H1 (cell line): ENCODE measurements around the gene PRKAR1B. TPM values are rescaled to one million over a fixed set of nuclear protein-coding genes. Genes with fewer than 3 reads are reported as not detected.

Source experiments
- CTCF ChIA-PET: fragments of 300-600 bp; sonication (Branson Sonifier 250); formaldehyde crosslinking; loops from one replicate; lab custom pipeline; 2021; ENCODE audit not compliant: partially characterized antibody; lab: Charles Lee
- POLR2A ChIA-PET: fragments of 300-600 bp; sonication (Branson Sonifier 250); formaldehyde crosslinking; loops from one replicate; lab custom pipeline; 2021; ENCODE audit warnings: inconsistent platforms; ENCODE audit not compliant: partially characterized antibody; lab: Charles Lee
- DNase-seq, 2 experiments: peaks; one replicate each; pipeline versions ENCODE4 v3.0.0 to v3.0.0-alpha.2; 2010 to 2022; ENCODE audit warnings: low spot score in 2 of 2, low read depth in 1 of 2, mixed read lengths in 1 of 2
- FAIRE-seq: peaks from 2 replicates; lab custom pipeline; 2011; peaks lifted over from hg19 to GRCh38; lab: Jason Lieb, UNC
- H2AFZ ChIP-seq: 2 replicates; pipeline ENCODE4 v1.8.1; 2012; ENCODE audit warnings: low read length, inconsistent platforms
- H2AK5ac ChIP-seq: 2 replicates; pipeline ENCODE4 v1.6.1; 2013; ENCODE audit warnings: low read depth, low read length
- H2BK120ac ChIP-seq: replicated peaks from 2 replicates; pipeline ENCODE3; 2013; ENCODE audit warnings: low read depth, low read length, inconsistent platforms
- H2BK12ac ChIP-seq: 2 replicates; pipeline ENCODE4 v1.6.1; 2013; ENCODE audit warnings: low read depth, low read length
- H2BK15ac ChIP-seq: 2 replicates; pipeline ENCODE4 v1.6.1; 2013; ENCODE audit warnings: low read length
- H2BK20ac ChIP-seq: 2 replicates; pipeline ENCODE4 v1.6.1; 2013; ENCODE audit warnings: low read length
- H2BK5ac ChIP-seq: 2 replicates; pipeline ENCODE4 v1.6.1; 2013; ENCODE audit warnings: low read depth, low read length
- H3K14ac ChIP-seq: 2 replicates; pipeline ENCODE4 v1.6.1; 2013; ENCODE audit warnings: inconsistent platforms; ENCODE audit not compliant: insufficient read length
- H3K18ac ChIP-seq: 2 replicates; pipeline ENCODE4 v1.6.1; 2013; ENCODE audit warnings: low read length; ENCODE audit errors: extremely low read depth
- H3K23ac ChIP-seq: 2 replicates; pipeline ENCODE4 v1.6.1; 2013; ENCODE audit warnings: inconsistent platforms; ENCODE audit not compliant: insufficient read length
- H3K23me2 ChIP-seq: 2 replicates; pipeline ENCODE4 v1.6.1; 2013; ENCODE audit warnings: low read depth, low read length
- H3K27ac ChIP-seq: 2 replicates; pipeline ENCODE4 v1.6.1; 2011; ENCODE audit warnings: low read depth, low read length, inconsistent platforms
- H3K27me3 ChIP-seq, 4 experiments: replicated peaks in 1 of 4; 1 replicate in 1 of 4; 2 replicates in 3 of 4; pipeline versions ENCODE4 v1.6.1 to v1.8.1; 2011 to 2013; ENCODE audit warnings: low read length in 3 of 4, mild to moderate bottlenecking in 3 of 4, inconsistent platforms in 2 of 4, mixed read lengths in 2 of 4, moderate library complexity in 1 of 4; ENCODE audit not compliant: control insufficient read depth in 3 of 4, insufficient read depth in 3 of 4; ENCODE audit errors: extremely low read depth in 1 of 4
- H3K36me3 ChIP-seq, 4 experiments: 2 replicates each; pipeline versions ENCODE4 v1.6.1 to v1.8.1; 2011 to 2013; ENCODE audit warnings: mild to moderate bottlenecking in 4 of 4, low read length in 3 of 4, moderate library complexity in 2 of 4, control low read depth in 1 of 4, inconsistent platforms in 1 of 4; ENCODE audit not compliant: insufficient read depth in 4 of 4, control insufficient read depth in 2 of 4
- H3K4ac ChIP-seq: replicated peaks from 2 replicates; pipeline ENCODE3; 2013; ENCODE audit warnings: low read length, low read depth, mixed read lengths, inconsistent platforms; ENCODE audit not compliant: insufficient read length
- H3K4me1 ChIP-seq, 4 experiments: replicated peaks in 1 of 4; 1 replicate in 1 of 4; 2 replicates in 3 of 4; pipeline versions ENCODE4 v1.6.1 to v1.8.1; 2011 to 2013; ENCODE audit warnings: low read length in 3 of 4, inconsistent platforms in 2 of 4, mixed read lengths in 1 of 4; ENCODE audit not compliant: insufficient read depth in 4 of 4, control insufficient read depth in 3 of 4
- H3K4me2 ChIP-seq, 2 experiments: 2 replicates each; pipeline versions ENCODE4 v1.6.1 to v1.8.1; 2011 to 2013; ENCODE audit warnings: low read depth in 2 of 2, low read length in 2 of 2, control low read depth in 1 of 2, inconsistent platforms in 1 of 2, mild to moderate bottlenecking in 1 of 2; ENCODE audit not compliant: insufficient read depth in 1 of 2
- H3K4me3 ChIP-seq, 4 experiments: fragments of 200-600, 300-600 bp in 1 of 4; sonication (generic), shearing (Covaris generic), sonication (Bioruptor Twin) in 1 of 4; 2 replicates each; pipeline versions ENCODE4 v1.5.1 to v1.8.1; 2011 to 2016; ENCODE audit warnings: low read length in 4 of 4, low read depth in 3 of 4, control low read depth in 2 of 4, inconsistent platforms in 2 of 4, mild to moderate bottlenecking in 2 of 4, mixed read lengths in 1 of 4, moderate library complexity in 1 of 4; ENCODE audit not compliant: insufficient read depth in 2 of 4; ENCODE audit errors: extremely low read depth in 1 of 4
- H3K56ac ChIP-seq: replicated peaks from 2 replicates; pipeline ENCODE3; 2013; ENCODE audit warnings: low read depth, mild to moderate bottlenecking, mixed read lengths, low read length, inconsistent platforms; ENCODE audit not compliant: insufficient read length
- H3K79me1 ChIP-seq: 2 replicates; pipeline ENCODE4 v1.6.1; 2013; ENCODE audit warnings: low read depth, low read length, control low read depth
- H3K79me2 ChIP-seq, 2 experiments: 2 replicates each; pipeline versions ENCODE4 v1.6.1 to v1.8.1; 2012 to 2013; ENCODE audit warnings: low read length in 2 of 2, mild to moderate bottlenecking in 2 of 2, inconsistent platforms in 1 of 2; ENCODE audit not compliant: insufficient read depth in 2 of 2, control insufficient read depth in 1 of 2
- H3K9ac ChIP-seq, 4 experiments: replicated peaks in 1 of 4; 1 replicate in 1 of 4; 2 replicates in 3 of 4; pipeline versions ENCODE4 v1.6.1 to v1.8.1; 2011 to 2013; ENCODE audit warnings: low read depth in 3 of 4, low read length in 3 of 4, control low read depth in 2 of 4, mild to moderate bottlenecking in 2 of 4, moderate library complexity in 2 of 4, inconsistent platforms in 1 of 4; ENCODE audit errors: extremely low read depth in 1 of 4
- H3K9me3 ChIP-seq, 2 experiments: 2 replicates each; pipeline versions ENCODE4 v1.6.1 to v1.8.1; 2012 to 2013; ENCODE audit warnings: mild to moderate bottlenecking in 2 of 2, moderate library complexity in 2 of 2, control low read depth in 1 of 2, inconsistent platforms in 1 of 2, low read depth in 1 of 2, low read length in 1 of 2, mixed read lengths in 1 of 2; ENCODE audit not compliant: insufficient read depth in 2 of 2
- H4K20me1 ChIP-seq, 2 experiments: replicated peaks in 1 of 2; 2 replicates each; pipeline versions ENCODE3 to v1.8.1; 2011 to 2013; ENCODE audit warnings: inconsistent platforms in 2 of 2, low read length in 2 of 2, mild to moderate bottlenecking in 1 of 2; ENCODE audit not compliant: insufficient read depth in 2 of 2, control insufficient read depth in 1 of 2
- H4K5ac ChIP-seq: 2 replicates; pipeline ENCODE4 v1.6.1; 2013; ENCODE audit warnings: low read length, low read depth, mixed read lengths, inconsistent platforms; ENCODE audit not compliant: insufficient read length
- H4K8ac ChIP-seq: 2 replicates; pipeline ENCODE4 v1.8.0; 2013; ENCODE audit warnings: mild to moderate bottlenecking, moderate library complexity, low read length, inconsistent platforms; ENCODE audit not compliant: insufficient read depth; ENCODE audit errors: extremely low read depth
- H4K91ac ChIP-seq: replicated peaks from 2 replicates; pipeline ENCODE3; 2013; ENCODE audit warnings: low read length, mixed read lengths, inconsistent platforms; ENCODE audit not compliant: insufficient read length
- CHD2 ChIP-seq: IDR thresholded peaks from 2 replicates; pipeline ENCODE4 v1.6.1; 2012; ENCODE audit warnings: low read length, improper control_type of control experiment
- EGR1 ChIP-seq: IDR thresholded peaks from 2 replicates; pipeline ENCODE4 v1.6.1; 2011; ENCODE audit warnings: low read depth, low read length, borderline replicate concordance
- KDM1A ChIP-seq: fragments of 200-600, 300-600 bp; sonication (generic); IDR thresholded peaks from 2 replicates; pipeline ENCODE4 v1.7.1; 2016; ENCODE audit warnings: mild to moderate bottlenecking, low read length, borderline replicate concordance
- POLR2A ChIP-seq, 2 experiments: IDR thresholded peaks; 1 replicate in 1 of 2; 2 replicates in 1 of 2; pipeline ENCODE4 v1.6.1; 2011; ENCODE audit warnings: low read depth in 2 of 2, low read length in 2 of 2, mild to moderate bottlenecking in 2 of 2; ENCODE audit errors: control extremely low read depth in 1 of 2
- RFX5 ChIP-seq: IDR thresholded peaks from 2 replicates; pipeline ENCODE4 v1.6.1; 2011; ENCODE audit warnings: low read depth, low read length, improper control_type of control experiment, borderline replicate concordance
- SAP30 ChIP-seq: fragments of 300-600 bp; sonication (generic); IDR thresholded peaks from 2 replicates; pipeline ENCODE4 v1.7.1; 2012; ENCODE audit warnings: low read length, moderate library complexity, mild to moderate bottlenecking, inconsistent platforms; ENCODE audit not compliant: insufficient read depth, insufficient replicate concordance
- SP4 ChIP-seq: IDR thresholded peaks from 2 replicates; pipeline ENCODE4 v1.6.1; 2012; ENCODE audit warnings: low read length, inconsistent platforms
- TAF7 ChIP-seq: optimal IDR thresholded peaks from 2 replicates; pipeline ENCODE3; 2011; ENCODE audit warnings: low read depth, mild to moderate bottlenecking, inconsistent platforms, low read length, moderate library complexity, borderline replicate concordance
- TBP ChIP-seq: IDR thresholded peaks from 2 replicates; pipeline ENCODE4 v1.6.1; 2011; ENCODE audit warnings: low read depth, low read length, improper control_type of control experiment
- YY1 ChIP-seq: IDR thresholded peaks from 2 replicates; pipeline ENCODE4 v1.6.1; 2011; ENCODE audit warnings: low read depth, mild to moderate bottlenecking, low read length
- ZNF274 ChIP-seq: IDR thresholded peaks from 2 replicates; pipeline ENCODE4 v1.7.0; 2012; ENCODE audit warnings: low read length, borderline replicate concordance; ENCODE audit errors: extremely low read depth
- WGBS, 2 experiments: shearing (Covaris generic) in 1 of 2; methylation state at CpG; one replicate each; pipeline versions ENCODE4 v1.1.6 to v1.1.7; 2013 to 2015; ENCODE audit warnings: low lambda C conversion rate in 2 of 2, mixed read lengths in 2 of 2, inconsistent platforms in 1 of 2, low coverage in 1 of 2, missing lambda C conversion rate in 1 of 2; ENCODE audit not compliant: insufficient replicate concordance in 2 of 2, insufficient coverage in 1 of 2, insufficient read length in 1 of 2; ENCODE audit errors: extremely low coverage in 1 of 2, missing lambda C conversion rate in 1 of 2; 5-methylcytosine and 5-hydroxymethylcytosine counted together
- polyA plus RNA-seq, 7 experiments: library from polyadenylated mRNA; depleted of rRNA in 3 of 7; stranded (reverse) in 5 of 7; unstranded in 2 of 7; fragments of >200 nt in 5 of 7; fragments of 200-250 nt in 2 of 7; gene quantifications; 1 replicate in 5 of 7; 2 replicates in 1 of 7; 4 replicates in 1 of 7; pipeline versions ENCODE4 v1.2.1 to v1.2.3, GENCODE V29; 2011 to 2013; ENCODE audit warnings: missing spikeins in 2 of 7, mixed read lengths in 2 of 7
- total RNA-seq: library from RNA; stranded (reverse); fragmentation: NEBNext Ultra II Directional; extraction: Animal tissue kit (Norgen Biotek cat#: 25700); gene quantifications from 2 replicates; pipeline ENCODE4 v1.2.1, GENCODE V29; 2021

PRKAR1B gene
- total and polyA plus RNA-seq, 2 of the 8 experiments (the other 6 are each of a cell fraction or from before 2014, with no cell fraction given) = 12.3 to 55.7 TPM

DNA sequence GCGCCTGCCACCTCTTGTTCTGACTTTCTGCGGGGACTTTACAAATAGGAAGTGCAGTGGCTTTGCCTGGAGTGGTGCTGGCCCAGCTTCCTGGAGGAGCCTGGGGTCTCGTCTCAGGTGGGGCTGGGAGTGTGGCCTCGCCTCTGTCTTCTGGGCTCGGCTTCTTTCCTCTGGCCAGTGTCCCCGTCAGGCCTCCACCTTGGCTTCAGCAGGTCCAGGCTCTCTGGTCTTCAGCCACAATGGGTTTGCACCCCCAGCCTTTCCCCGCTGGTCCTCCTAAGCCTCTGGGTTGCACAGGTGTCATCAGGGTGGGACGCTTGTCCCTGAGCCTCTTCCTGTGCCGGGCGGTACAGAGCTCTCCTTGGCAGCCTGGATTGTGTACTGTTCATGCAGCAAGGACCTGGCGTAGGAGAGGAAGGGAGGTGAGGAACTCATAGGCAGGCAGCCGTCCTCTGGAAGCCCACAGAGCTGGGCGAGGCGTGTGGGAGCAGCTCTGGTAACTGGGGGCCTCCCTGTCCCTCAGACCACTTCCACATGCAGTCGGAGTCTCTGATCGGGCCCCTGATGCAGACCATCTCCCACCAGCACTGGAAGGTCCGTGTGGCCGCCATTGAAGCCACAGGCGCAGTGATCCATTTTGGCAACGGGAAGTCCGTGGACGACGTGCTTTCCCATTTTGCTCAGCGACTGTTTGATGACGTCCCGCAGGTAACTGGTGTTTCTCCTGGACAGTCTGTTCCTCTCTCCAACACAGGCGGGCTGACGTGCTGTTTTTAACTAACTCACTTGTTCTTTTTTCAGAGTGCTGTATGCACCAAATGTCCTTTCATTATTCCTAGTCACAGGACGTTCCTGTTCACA lies 2.3 kb upstream of the PRKAR1B start:
- Histone ChIP-seq H3K79me2 (peaks cover 8 to 80% of the 10 kb centered on the region in 2 experiments), H2BK120ac (no peak overlapping the region), H3K27ac (no peak overlapping the region; the same call in 1 of the 2 replicates), H3K9me3 (peaks cover 10 to 13% of the 10 kb centered on the region in 2 experiments), H2AK5ac (no peak overlapping the region), H2AFZ (no peak overlapping the region), H3K4me1 (peaks cover 0 to 15% (median 5%) of the 10 kb centered on the region in 4 experiments; a peak in 5 of 7 replicates), H3K14ac (no peak overlapping the region), H3K4me2 (no peak overlapping the region; a peak in 1 of 4 replicates), H4K8ac (no peak overlapping the region), H3K9ac (no peak overlapping the region), H2BK5ac (no peak overlapping the region), H2BK12ac (no peak overlapping the region), H3K18ac (no peak overlapping the region), H3K27me3 (no peaks in the 10 kb centered on the region), H3K79me1 (peaks cover 14% of the 10 kb centered on the region), H3K4me3 (no peak overlapping the region), H3K4ac (no peak overlapping the region), H3K56ac (no peak overlapping the region), H3K23ac (no peak overlapping the region), H4K5ac (no peak overlapping the region), H2BK15ac (no peak overlapping the region), H4K20me1 (peaks cover 2 to 5% of the 10 kb centered on the region in 2 experiments), H2BK20ac (no peak overlapping the region), H3K36me3 (peaks cover 0 to 24% (median 16%) of the 10 kb centered on the region in 4 experiments; a peak in 5 of 8 replicates), H4K91ac (no peak overlapping the region), H3K23me2 (peaks cover 3% of the 10 kb centered on the region; the same call in 1 of the 2 replicates)
- ChIA-PET POLR2A (interaction anchor here (1.2 to 1.7 kb wide), 3 partner anchors 10 to 214 kb away, joined by 4 to 6 read pairs (median 5); no protein-coding TSS in a partner anchor), CTCF (interaction anchor here (0.7 to 1.8 kb wide), 4 partner anchors 11 to 407 kb away, joined by 3 to 6 read pairs (median 4); no protein-coding TSS in a partner anchor)
- no peak for TF ChIP-seq YY1
- no peak for TF ChIP-seq SP4
- no peak for TF ChIP-seq KDM1A
- TF ChIP-seq ZNF274 = no peak
- no peak for TF ChIP-seq EGR1
- TF ChIP-seq SAP30 = no peak
- TF ChIP-seq CHD2 = no peak
- no peak for TF ChIP-seq TAF7
- TF ChIP-seq POLR2A (IDR thresholded peaks at IDR 0.05; ENCODE audit: control extremely low read depth in 1 of 2, low read depth in 2 of 2, low read length in 2 of 2) = no peak
- TF ChIP-seq RFX5 = no peak
- TF ChIP-seq TBP = no peak
- DNase-seq (no peak), FAIRE-seq (no peak)
- 91% methylated on average over 29 of the region's 29 CpGs; no CpG with 5 or more reads in 1 of the 2 experiments for WGBS, 2 experiments
